ENCODE measurements around the gene HYDIN.

DNA sequence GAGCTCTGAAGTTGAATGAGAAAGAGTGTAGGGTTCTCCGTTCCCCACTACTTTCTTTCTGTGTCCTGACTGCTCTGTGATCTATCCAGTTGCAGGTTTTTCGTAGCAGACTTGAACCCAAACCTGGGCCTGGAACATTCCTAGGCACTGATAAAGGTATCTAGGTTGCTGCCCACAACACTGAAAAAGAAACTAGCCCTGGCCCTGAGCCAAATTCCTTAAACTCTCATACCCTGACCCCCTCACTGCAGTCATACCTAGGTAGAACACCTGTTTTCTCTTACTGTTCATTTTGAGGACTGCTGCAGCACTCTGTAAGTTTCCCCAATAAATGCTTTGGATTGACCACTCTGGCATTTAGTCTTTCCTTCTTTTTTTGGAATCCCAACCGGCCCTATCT, 5.4 kb downstream of the HYDIN start:
- TF ChIP-seq, protein P1, sequence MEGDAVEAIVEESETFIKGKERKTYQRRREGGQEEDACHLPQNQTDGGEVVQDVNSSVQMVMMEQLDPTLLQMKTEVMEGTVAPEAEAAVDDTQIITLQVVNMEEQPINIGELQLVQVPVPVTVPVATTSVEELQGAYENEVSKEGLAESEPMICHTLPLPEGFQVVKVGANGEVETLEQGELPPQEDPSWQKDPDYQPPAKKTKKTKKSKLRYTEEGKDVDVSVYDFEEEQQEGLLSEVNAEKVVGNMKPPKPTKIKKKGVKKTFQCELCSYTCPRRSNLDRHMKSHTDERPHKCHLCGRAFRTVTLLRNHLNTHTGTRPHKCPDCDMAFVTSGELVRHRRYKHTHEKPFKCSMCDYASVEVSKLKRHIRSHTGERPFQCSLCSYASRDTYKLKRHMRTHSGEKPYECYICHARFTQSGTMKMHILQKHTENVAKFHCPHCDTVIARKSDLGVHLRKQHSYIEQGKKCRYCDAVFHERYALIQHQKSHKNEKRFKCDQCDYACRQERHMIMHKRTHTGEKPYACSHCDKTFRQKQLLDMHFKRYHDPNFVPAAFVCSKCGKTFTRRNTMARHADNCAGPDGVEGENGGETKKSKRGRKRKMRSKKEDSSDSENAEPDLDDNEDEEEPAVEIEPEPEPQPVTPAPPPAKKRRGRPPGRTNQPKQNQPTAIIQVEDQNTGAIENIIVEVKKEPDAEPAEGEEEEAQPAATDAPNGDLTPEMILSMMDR (IDR thresholded peaks at IDR 0.05): no peak
- TF ChIP-seq POLR2A (IDR thresholded peaks at IDR 0.05): no peak

Data from adrenal gland (tissue), 5 donors.